ENCODE measurements around the gene HSPG2.

HSPG2 gene

DNA sequence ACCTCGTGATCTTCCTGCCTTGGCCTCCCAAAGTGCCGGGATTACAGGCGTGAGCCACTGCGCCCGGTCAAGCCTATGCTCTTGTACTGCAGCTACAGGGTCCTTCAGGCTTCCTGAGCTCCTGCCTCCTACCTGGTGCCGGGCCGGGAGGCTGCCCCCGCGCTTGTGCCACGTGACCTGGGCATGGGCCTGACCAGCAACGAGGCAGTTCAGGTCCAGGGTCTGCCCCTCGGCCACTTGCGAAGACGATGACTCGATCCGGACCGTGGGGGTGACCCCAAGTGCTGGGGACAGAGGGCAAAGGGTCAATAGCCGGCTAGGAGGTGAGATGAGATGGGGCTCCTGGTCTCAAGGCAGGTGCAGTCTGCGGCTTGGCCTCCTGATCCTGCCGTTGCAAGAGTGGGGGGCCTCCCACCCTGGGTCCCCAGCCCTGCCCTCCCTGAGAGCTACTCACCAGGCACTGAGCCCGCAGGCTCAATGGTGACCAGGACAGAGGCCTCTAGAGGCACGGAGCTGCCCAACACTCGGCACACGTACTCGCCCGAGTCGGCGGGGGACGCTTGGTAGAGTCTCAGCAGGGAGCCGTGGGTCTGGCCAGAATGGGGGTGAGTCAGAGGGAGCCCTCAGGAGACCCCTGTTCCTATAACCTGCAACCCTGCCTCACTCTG is 87.1 kb downstream of the HSPG2 start:
- H3K27me3 ChIP-seq (ENCODE audit: insufficient read depth, poor library complexity, severe bottlenecking), result no peaks in the 10 kb centered on the region
- TF ChIP-seq GABPA (IDR thresholded peaks at IDR 0.05; ENCODE audit: low read depth) (no peak), POLR2AphosphoS5 (IDR thresholded peaks at IDR 0.05; ENCODE audit: low read depth) (no peak), SPI1 (IDR thresholded peaks at IDR 0.05; ENCODE audit: borderline replicate concordance, low read depth) (no peak)
- TF ChIP-seq, protein P1, sequence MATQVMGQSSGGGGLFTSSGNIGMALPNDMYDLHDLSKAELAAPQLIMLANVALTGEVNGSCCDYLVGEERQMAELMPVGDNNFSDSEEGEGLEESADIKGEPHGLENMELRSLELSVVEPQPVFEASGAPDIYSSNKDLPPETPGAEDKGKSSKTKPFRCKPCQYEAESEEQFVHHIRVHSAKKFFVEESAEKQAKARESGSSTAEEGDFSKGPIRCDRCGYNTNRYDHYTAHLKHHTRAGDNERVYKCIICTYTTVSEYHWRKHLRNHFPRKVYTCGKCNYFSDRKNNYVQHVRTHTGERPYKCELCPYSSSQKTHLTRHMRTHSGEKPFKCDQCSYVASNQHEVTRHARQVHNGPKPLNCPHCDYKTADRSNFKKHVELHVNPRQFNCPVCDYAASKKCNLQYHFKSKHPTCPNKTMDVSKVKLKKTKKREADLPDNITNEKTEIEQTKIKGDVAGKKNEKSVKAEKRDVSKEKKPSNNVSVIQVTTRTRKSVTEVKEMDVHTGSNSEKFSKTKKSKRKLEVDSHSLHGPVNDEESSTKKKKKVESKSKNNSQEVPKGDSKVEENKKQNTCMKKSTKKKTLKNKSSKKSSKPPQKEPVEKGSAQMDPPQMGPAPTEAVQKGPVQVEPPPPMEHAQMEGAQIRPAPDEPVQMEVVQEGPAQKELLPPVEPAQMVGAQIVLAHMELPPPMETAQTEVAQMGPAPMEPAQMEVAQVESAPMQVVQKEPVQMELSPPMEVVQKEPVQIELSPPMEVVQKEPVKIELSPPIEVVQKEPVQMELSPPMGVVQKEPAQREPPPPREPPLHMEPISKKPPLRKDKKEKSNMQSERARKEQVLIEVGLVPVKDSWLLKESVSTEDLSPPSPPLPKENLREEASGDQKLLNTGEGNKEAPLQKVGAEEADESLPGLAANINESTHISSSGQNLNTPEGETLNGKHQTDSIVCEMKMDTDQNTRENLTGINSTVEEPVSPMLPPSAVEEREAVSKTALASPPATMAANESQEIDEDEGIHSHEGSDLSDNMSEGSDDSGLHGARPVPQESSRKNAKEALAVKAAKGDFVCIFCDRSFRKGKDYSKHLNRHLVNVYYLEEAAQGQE (IDR thresholded peaks at IDR 0.05; ENCODE audit: insufficient replicate concordance, low read depth), result no peak
- TF ChIP-seq, protein P2, sequence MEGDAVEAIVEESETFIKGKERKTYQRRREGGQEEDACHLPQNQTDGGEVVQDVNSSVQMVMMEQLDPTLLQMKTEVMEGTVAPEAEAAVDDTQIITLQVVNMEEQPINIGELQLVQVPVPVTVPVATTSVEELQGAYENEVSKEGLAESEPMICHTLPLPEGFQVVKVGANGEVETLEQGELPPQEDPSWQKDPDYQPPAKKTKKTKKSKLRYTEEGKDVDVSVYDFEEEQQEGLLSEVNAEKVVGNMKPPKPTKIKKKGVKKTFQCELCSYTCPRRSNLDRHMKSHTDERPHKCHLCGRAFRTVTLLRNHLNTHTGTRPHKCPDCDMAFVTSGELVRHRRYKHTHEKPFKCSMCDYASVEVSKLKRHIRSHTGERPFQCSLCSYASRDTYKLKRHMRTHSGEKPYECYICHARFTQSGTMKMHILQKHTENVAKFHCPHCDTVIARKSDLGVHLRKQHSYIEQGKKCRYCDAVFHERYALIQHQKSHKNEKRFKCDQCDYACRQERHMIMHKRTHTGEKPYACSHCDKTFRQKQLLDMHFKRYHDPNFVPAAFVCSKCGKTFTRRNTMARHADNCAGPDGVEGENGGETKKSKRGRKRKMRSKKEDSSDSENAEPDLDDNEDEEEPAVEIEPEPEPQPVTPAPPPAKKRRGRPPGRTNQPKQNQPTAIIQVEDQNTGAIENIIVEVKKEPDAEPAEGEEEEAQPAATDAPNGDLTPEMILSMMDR (IDR thresholded peaks at IDR 0.05; ENCODE audit: insufficient read depth, low read length), result no peak
- DNase-seq (ENCODE audit: low read depth in 1 of 2, low spot score in 1 of 2), result no peak
- no peak overlapping the region for H3K4me3 ChIP-seq (replicated peaks; ENCODE audit: insufficient read depth, low read length)
- no peak overlapping the region for H3K27ac ChIP-seq (replicated peaks)

DNA sequence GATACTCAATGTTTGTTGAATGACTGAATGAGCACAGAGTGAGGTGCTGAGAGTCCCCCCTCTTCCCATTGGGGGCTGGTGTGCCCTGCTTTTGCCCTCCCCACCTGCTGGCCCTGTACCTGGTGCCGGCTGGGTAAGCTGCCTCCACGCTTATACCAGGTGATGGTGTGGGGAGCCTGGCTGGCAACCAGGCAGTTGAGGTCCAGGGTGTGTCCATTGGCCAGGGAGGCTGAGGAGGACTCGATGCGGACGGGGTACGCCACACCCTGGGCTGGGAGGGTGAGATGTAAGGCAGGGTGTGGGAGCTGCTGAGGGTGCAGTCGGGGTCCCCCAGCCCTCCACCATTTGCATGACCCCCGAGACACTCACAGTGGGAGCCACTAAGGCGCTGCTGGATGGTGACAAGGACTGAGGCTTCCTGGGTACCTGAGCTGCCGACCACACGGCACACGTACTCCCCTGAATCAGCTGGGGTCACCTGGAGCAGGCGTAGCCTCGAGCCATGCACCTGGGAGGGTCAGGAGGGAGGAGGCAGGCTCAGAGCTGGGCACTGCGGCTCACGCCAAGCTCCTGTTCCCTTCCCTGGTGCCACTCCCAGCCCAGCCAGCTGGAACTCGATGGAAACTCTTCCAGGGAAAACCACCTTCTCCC is 88.5 kb downstream of the HSPG2 start:
- Histone ChIP-seq H3K4me3 (replicated peaks; ENCODE audit: insufficient read depth, low read length) (no peak overlapping the region), H3K27me3 (ENCODE audit: insufficient read depth, poor library complexity, severe bottlenecking) (no peaks in the 10 kb centered on the region), H3K27ac (replicated peaks) (no peak overlapping the region)
- TF ChIP-seq SPI1 (IDR thresholded peaks at IDR 0.05; ENCODE audit: borderline replicate concordance, low read depth) (no peak), POLR2AphosphoS5 (IDR thresholded peaks at IDR 0.05; ENCODE audit: low read depth) (no peak), GABPA (IDR thresholded peaks at IDR 0.05; ENCODE audit: low read depth) (no peak)
- TF ChIP-seq, protein P1 (IDR thresholded peaks at IDR 0.05; ENCODE audit: insufficient replicate concordance, low read depth), result no peak
- TF ChIP-seq, protein P2 (IDR thresholded peaks at IDR 0.05; ENCODE audit: insufficient read depth, low read length), result no peak
- DNase-seq (ENCODE audit: low read depth in 1 of 2, low spot score in 1 of 2), result no peak

DNA sequence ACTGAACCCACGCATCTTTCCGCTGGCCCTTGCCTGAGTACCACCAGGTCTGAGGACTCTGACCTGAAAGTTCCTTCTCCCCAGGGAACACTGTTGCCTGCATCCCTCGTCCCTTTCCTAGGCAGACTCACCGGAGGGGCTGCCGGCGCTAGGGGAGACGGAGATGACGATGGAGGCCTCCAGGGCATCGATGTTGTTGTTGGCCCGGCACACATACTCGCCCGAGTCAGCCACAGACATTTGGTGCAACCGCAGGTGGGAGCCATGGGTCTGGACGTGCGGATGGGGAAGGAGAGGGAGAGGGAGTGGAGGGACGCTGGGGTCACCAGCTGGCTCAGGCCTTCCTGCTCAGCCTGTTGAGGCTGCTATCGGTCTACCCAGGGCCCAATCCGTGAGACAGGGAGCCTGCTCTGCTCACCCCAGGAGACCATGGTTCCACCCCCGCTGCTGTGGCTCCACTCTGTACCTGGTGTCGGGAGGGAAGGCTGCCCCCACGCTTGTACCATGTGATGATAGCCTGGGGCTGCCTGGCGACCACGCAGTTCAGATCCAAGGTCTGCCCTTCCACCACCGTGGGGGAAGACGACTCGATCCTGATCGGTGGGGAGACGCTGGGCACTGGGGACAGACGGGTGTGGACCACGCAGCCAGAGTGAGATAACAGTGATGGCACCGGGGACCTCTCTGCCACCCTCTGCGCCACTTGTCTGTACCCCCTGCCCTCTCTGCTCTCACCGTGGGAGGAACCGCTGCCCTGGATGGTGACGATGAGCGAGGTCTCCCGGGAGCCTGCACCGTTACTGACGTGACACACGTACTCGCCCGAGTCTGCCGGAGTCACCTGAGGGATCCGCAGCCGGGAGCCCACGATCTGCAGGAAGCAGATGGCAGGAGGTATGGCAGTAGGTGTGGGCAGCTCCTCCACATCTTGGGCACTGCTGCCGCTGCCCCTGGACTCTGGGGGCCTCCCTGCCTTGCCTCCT is 89.6 kb downstream of the HSPG2 start:
- no peak for DNase-seq (ENCODE audit: low read depth in 1 of 2, low spot score in 1 of 2)
- Histone ChIP-seq H3K4me3 (replicated peaks; ENCODE audit: insufficient read depth, low read length) (no peak overlapping the region), H3K27ac (replicated peaks) (no peak overlapping the region), H3K27me3 (ENCODE audit: insufficient read depth, poor library complexity, severe bottlenecking) (no peaks in the 10 kb centered on the region)
- TF ChIP-seq, protein P1 (IDR thresholded peaks at IDR 0.05; ENCODE audit: insufficient replicate concordance, low read depth), result no peak
- TF ChIP-seq SPI1 (IDR thresholded peaks at IDR 0.05; ENCODE audit: borderline replicate concordance, low read depth) (no peak), GABPA (IDR thresholded peaks at IDR 0.05; ENCODE audit: low read depth) (no peak), POLR2AphosphoS5 (IDR thresholded peaks at IDR 0.05; ENCODE audit: low read depth) (no peak)
- TF ChIP-seq, protein P2 (IDR thresholded peaks at IDR 0.05; ENCODE audit: insufficient read depth, low read length), result no peak
